GM12878 (cell line): Measurements from ENCODE around the gene RGL4. TPM values are rescaled to one million over a fixed set of nuclear protein-coding genes. Genes with fewer than 3 reads are reported as not detected.

Experiments
- ATAC-seq: fragments of 200-7000 bp; cut with Tn5 transposase; 3 replicates; pipeline ENCODE4 v1.9.1; 2020; ENCODE audit warnings: mild to moderate bottlenecking, moderate library complexity
- BruUV-seq: library from RNA; stranded (reverse); fragments of 400-500 nt; replicated peaks from 2 replicates; lab custom pipeline; 2021; lab: Mats Ljungman, UMichigan
- CTCF ChIA-PET: fragments of 300-600 bp; sonication (Branson Sonifier 250); formaldehyde crosslinking; extraction: SDS; loops from one replicate; lab custom pipeline; 2021; ENCODE audit warnings: inconsistent platforms; lab: Yijun Ruan, JAX
- POLR2A ChIA-PET: fragments of 350-600 bp; formaldehyde crosslinking; extraction: SDS; loops from one replicate; lab custom pipeline; 2021; ENCODE audit warnings: inconsistent platforms; lab: Charles Lee
- RAD21 ChIA-PET: fragments of 300-600 bp; sonication (Branson Sonifier 250); formaldehyde crosslinking; loops from one replicate; lab custom pipeline; 2023; ENCODE audit warnings: antibody characterized with exemption; ENCODE audit not compliant: unreplicated experiment; lab: Charles Lee
- SMC1A ChIA-PET: fragments of 300-600 bp; sonication (Branson Sonifier 250); formaldehyde crosslinking; loops from one replicate; lab custom pipeline; 2023; ENCODE audit not compliant: unreplicated experiment, uncharacterized antibody; lab: Charles Lee
- DNase-seq: peaks from one replicate; pipeline ENCODE4 v3.0.0-alpha.2; 2011; ENCODE audit warnings: low read depth, low spot score
- FAIRE-seq: peaks from 3 replicates; lab custom pipeline; 2011; peaks lifted over from hg19 to GRCh38; lab: Jason Lieb, UNC
- H2AFZ ChIP-seq: 2 replicates; pipeline ENCODE4 v1.6.0; 2011; ENCODE audit warnings: low read depth, low read length, control low read depth; ENCODE audit not compliant: control insufficient read depth
- H3K27ac ChIP-seq: 2 replicates; pipeline ENCODE4 v1.5.1; 2011; ENCODE audit warnings: control low read depth; ENCODE audit not compliant: control insufficient read depth, insufficient read depth
- H3K27me3 ChIP-seq, 2 experiments: replicated peaks in 1 of 2; 2 replicates each; pipeline versions ENCODE4 v1.6.0 to v1.6.1; 2011; ENCODE audit warnings: low read length in 1 of 2; ENCODE audit not compliant: control insufficient read depth in 2 of 2, insufficient read depth in 2 of 2
- H3K36me3 ChIP-seq, 2 experiments: 2 replicates each; pipeline ENCODE4 v1.5.1; 2011; ENCODE audit warnings: low read length in 1 of 2; ENCODE audit not compliant: control insufficient read depth in 2 of 2, insufficient read depth in 2 of 2
- H3K4me1 ChIP-seq: 2 replicates; pipeline ENCODE4 v1.6.1; 2011; ENCODE audit warnings: mild to moderate bottlenecking, low read length, moderate library complexity, mixed read lengths; ENCODE audit not compliant: control insufficient read depth, insufficient read depth
- H3K4me2 ChIP-seq: 2 replicates; pipeline ENCODE4 v1.6.0; 2011; ENCODE audit warnings: control low read depth; ENCODE audit not compliant: control insufficient read depth, insufficient read depth
- H3K4me3 ChIP-seq: fragments of 200-600 bp; sonication (generic); 2 replicates; pipeline ENCODE4 v1.5.1; 2016
- H3K79me2 ChIP-seq: 2 replicates; pipeline ENCODE4 v1.6.0; 2011; ENCODE audit warnings: low read length; ENCODE audit not compliant: control insufficient read depth, insufficient read depth
- H3K9ac ChIP-seq: 2 replicates; pipeline ENCODE4 v1.8.0; 2011; ENCODE audit warnings: low read length, control low read depth, mixed read lengths; ENCODE audit not compliant: control insufficient read depth, insufficient read depth
- H3K9me3 ChIP-seq: replicated peaks from 3 replicates; pipeline ENCODE4 v1.5.1; 2011; ENCODE audit warnings: mild to moderate bottlenecking, low read length; ENCODE audit not compliant: control insufficient read depth, insufficient read depth
- H4K20me1 ChIP-seq: 2 replicates; pipeline ENCODE4 v1.6.0; 2011; ENCODE audit not compliant: control insufficient read depth, insufficient read depth
- CHD2 ChIP-seq: IDR thresholded peaks from 2 replicates; pipeline ENCODE4 v1.6.1; 2011; ENCODE audit warnings: low read depth, low read length, improper control_type of control experiment, borderline replicate concordance
- CREB1 ChIP-seq: IDR thresholded peaks from 2 replicates; pipeline ENCODE4 v1.6.1; 2012; ENCODE audit warnings: low read depth, mild to moderate bottlenecking, inconsistent platforms
- KLF5 ChIP-seq: fragments of 450-650 bp; IDR thresholded peaks from 2 replicates; pipeline ENCODE4 v1.6.1; 2014; ENCODE audit warnings: mild to moderate bottlenecking; ENCODE audit not compliant: partially characterized antibody
- MEF2B ChIP-seq: fragments of 450-650 bp; IDR thresholded peaks from 2 replicates; pipeline ENCODE4 v1.6.1; 2018; ENCODE audit warnings: mild to moderate bottlenecking, moderate library complexity; ENCODE audit not compliant: partially characterized antibody, poor library complexity, severe bottlenecking
- NFIC ChIP-seq: IDR thresholded peaks from 2 replicates; pipeline ENCODE4 v1.6.1; 2012; ENCODE audit warnings: low read depth, mild to moderate bottlenecking, inconsistent platforms, low read length, moderate library complexity
- NFYB ChIP-seq: IDR thresholded peaks from 2 replicates; pipeline ENCODE4 v1.6.1; 2011; ENCODE audit warnings: low read depth, mild to moderate bottlenecking, low read length, improper control_type of control experiment, moderate library complexity; ENCODE audit not compliant: insufficient read depth
- SREBF2 ChIP-seq: IDR thresholded peaks from 2 replicates; pipeline ENCODE4 v1.6.1; 2012; ENCODE audit warnings: mild to moderate bottlenecking, low read length
- SUZ12 ChIP-seq: fragments of 200-600 bp; sonication (generic); IDR thresholded peaks from one replicate; pipeline ENCODE4 v1.6.1; 2018; ENCODE audit warnings: antibody characterized with exemption, mild to moderate bottlenecking; ENCODE audit not compliant: unreplicated experiment
- TCF3 ChIP-seq: IDR thresholded peaks from 2 replicates; pipeline ENCODE4 v1.6.1; 2012; ENCODE audit warnings: low read depth, mild to moderate bottlenecking, low read length, borderline replicate concordance; ENCODE audit not compliant: insufficient read depth
- YY1 ChIP-seq: IDR thresholded peaks from 2 replicates; pipeline ENCODE4 v1.6.1; 2011; ENCODE audit warnings: low read depth, mild to moderate bottlenecking, low read length
- ZBTB40 ChIP-seq: fragments of 450-650 bp; IDR thresholded peaks from 2 replicates; pipeline ENCODE4 v1.6.1; 2016; ENCODE audit warnings: mild to moderate bottlenecking, moderate library complexity, borderline replicate concordance
- ZNF384 ChIP-seq: IDR thresholded peaks from 2 replicates; pipeline ENCODE4 v1.6.1; 2012; ENCODE audit warnings: low read depth, mild to moderate bottlenecking, low read length, improper control_type of control experiment, borderline replicate concordance
- ZSCAN29 ChIP-seq: fragments of 450-650 bp; IDR thresholded peaks from 2 replicates; pipeline ENCODE4 v1.6.1; 2017; ENCODE audit warnings: mild to moderate bottlenecking, moderate library complexity
- ZZZ3 ChIP-seq: IDR thresholded peaks from 2 replicates; pipeline ENCODE4 v1.6.1; 2011; ENCODE audit warnings: low read depth; ENCODE audit not compliant: control insufficient read depth, insufficient read length
- WGBS: methylation state at CpG from one replicate; pipeline ENCODE4 v1.1.6; 2016; ENCODE audit warnings: low lambda C conversion rate; ENCODE audit not compliant: insufficient replicate concordance, insufficient coverage; ENCODE audit errors: missing lambda C conversion rate; 5-methylcytosine and 5-hydroxymethylcytosine counted together
- in situ Hi-C: fragments of 300-500 bp; cut with MboI; formaldehyde crosslinking; loops from 9 replicates; pipeline ENCODE4 v1.14.3; 2018; ENCODE audit warnings: mixed read lengths
- intact Hi-C: fragments of 100-400 bp; cut with micrococcal nuclease; formaldehyde crosslinking; loops from one replicate; pipeline ENCODE4 v1.14.2; 2022; ENCODE audit not compliant: unreplicated experiment
- polyA plus RNA-seq, 11 experiments: library from polyadenylated mRNA; depleted of rRNA in 4 of 11; unstranded in 6 of 11; stranded (reverse) in 5 of 11; fragments of >200 nt; fragmentation: Nextera tagmentation in 4 of 11; fragmentation: Illumina TruSeq in 1 of 11; extraction: Ambion mirVana in 4 of 11; extraction: Trizol in 1 of 11; gene quantifications; 1 replicate in 1 of 11; 2 replicates in 10 of 11; pipeline versions ENCODE4 v1.2.1 to v1.2.3, GENCODE V29; 2011 to 2016; ENCODE audit warnings: inconsistent platforms in 2 of 11, missing spikeins in 2 of 11, low read depth in 1 of 11
- total RNA-seq, 4 experiments: library from RNA; depleted of rRNA in 3 of 4; stranded (reverse); fragments of >200 nt in 3 of 4; fragmentation: Illumina TruSeq in 1 of 4; extraction: Trizol in 1 of 4; gene quantifications; 2 replicates each; pipeline versions ENCODE4 v1.2.1 to v1.2.3, GENCODE V29; 2013 to 2021
- TF ChIP-seq, protein P1 (sequence below): IDR thresholded peaks from 2 replicates; pipeline ENCODE4 v1.6.1; 2011; ENCODE audit warnings: low read depth, low read length, improper control_type of control experiment, borderline replicate concordance
- TF ChIP-seq, protein P2 (sequence below): fragments of 450-650 bp; IDR thresholded peaks from 2 replicates; pipeline ENCODE4 v1.6.1; 2017; ENCODE audit warnings: mild to moderate bottlenecking

The RGL4 gene
- total and polyA plus RNA-seq, 10 of the 15 experiments (the other 5 are each of a cell fraction or from before 2014, with no cell fraction given), result 1.4 to 9.0 (median 2.0) TPM; not detected in 1

- Histone ChIP-seq H3K4me1 (peaks cover 19% of the 10 kb centered on the region), H2AFZ (no peak overlapping the region), H3K9ac (no peak overlapping the region), H3K9me3 (no peaks in the 10 kb centered on the region), H3K4me2 (no peak overlapping the region), H3K27me3 (no peaks in the 10 kb centered on the region), H3K27ac (no peak overlapping the region), H3K36me3 (peaks cover 9 to 22% of the 10 kb centered on the region in 2 experiments), H3K79me2 (no peaks in the 10 kb centered on the region), H4K20me1 (no peaks in the 10 kb centered on the region), H3K4me3 (no peak overlapping the region)
- in situ Hi-C loops (no loop called here), intact Hi-C loops (no loop called here)
- ChIA-PET CTCF (no interaction called here), SMC1A (no interaction called here), POLR2A (no interaction called here), RAD21 (no interaction called here)
- FAIRE-seq, result no peak
- BruUV-seq, result no TSS peak
- no peak for DNase-seq
- TF ChIP-seq, protein P1, sequence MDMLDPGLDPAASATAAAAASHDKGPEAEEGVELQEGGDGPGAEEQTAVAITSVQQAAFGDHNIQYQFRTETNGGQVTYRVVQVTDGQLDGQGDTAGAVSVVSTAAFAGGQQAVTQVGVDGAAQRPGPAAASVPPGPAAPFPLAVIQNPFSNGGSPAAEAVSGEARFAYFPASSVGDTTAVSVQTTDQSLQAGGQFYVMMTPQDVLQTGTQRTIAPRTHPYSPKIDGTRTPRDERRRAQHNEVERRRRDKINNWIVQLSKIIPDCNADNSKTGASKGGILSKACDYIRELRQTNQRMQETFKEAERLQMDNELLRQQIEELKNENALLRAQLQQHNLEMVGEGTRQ, result no peak
- no peak for TF ChIP-seq ZNF384
- TF ChIP-seq NFIC, result no peak
- no peak for TF ChIP-seq NFYB
- no peak for TF ChIP-seq ZSCAN29
- TF ChIP-seq SREBF2, result no peak
- no peak for TF ChIP-seq YY1
- no peak for TF ChIP-seq SUZ12
- TF ChIP-seq CHD2, result no peak
- TF ChIP-seq MEF2B, result no peak
- no peak for TF ChIP-seq CREB1
- no peak for TF ChIP-seq TCF3
- no peak for TF ChIP-seq KLF5
- TF ChIP-seq ZBTB40, result no peak
- TF ChIP-seq ZZZ3, result no peak
- TF ChIP-seq, protein P2, sequence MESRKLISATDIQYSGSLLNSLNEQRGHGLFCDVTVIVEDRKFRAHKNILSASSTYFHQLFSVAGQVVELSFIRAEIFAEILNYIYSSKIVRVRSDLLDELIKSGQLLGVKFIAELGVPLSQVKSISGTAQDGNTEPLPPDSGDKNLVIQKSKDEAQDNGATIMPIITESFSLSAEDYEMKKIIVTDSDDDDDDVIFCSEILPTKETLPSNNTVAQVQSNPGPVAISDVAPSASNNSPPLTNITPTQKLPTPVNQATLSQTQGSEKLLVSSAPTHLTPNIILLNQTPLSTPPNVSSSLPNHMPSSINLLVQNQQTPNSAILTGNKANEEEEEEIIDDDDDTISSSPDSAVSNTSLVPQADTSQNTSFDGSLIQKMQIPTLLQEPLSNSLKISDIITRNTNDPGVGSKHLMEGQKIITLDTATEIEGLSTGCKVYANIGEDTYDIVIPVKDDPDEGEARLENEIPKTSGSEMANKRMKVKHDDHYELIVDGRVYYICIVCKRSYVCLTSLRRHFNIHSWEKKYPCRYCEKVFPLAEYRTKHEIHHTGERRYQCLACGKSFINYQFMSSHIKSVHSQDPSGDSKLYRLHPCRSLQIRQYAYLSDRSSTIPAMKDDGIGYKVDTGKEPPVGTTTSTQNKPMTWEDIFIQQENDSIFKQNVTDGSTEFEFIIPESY, result no peak
- WGBS, result 79% methylated on average over 7 of the region's 7 CpGs
- ATAC-seq, result no peak
Observed at GRCh38 chr22:23700706-23701105, 9.9 kb downstream of the RGL4 start.
